SK-N-SH treated with all-trans-retinoic acid at 6 μM for 48 hours (cell line): ENCODE measurements around the gene SMARCA2.

Experiments used
- ATAC-seq: fragments of 200-7000 bp; cut with Tn5 transposase; 3 replicates; pipeline ENCODE4 v1.9.1; 2020; ENCODE audit warnings: mild to moderate bottlenecking, moderate library complexity
- ARNTL ChIP-seq: fragments of 450-650 bp; formaldehyde crosslinking; IDR thresholded peaks from 2 replicates; pipeline ENCODE4 v1.5.0; 2020; ENCODE audit warnings: low read depth, mild to moderate bottlenecking, moderate library complexity, borderline replicate concordance
- CSDC2 ChIP-seq: fragments of 250-450 bp; sonication (Bioruptor Pico); IDR thresholded peaks from 2 replicates; pipeline ENCODE4 v1.5.0; 2020; ENCODE audit warnings: mild to moderate bottlenecking, moderate library complexity
- GLIS3 ChIP-seq: fragments of 250-450 bp; sonication (Bioruptor Pico); IDR thresholded peaks from 2 replicates; pipeline ENCODE4 v1.5.0; 2020; ENCODE audit warnings: mild to moderate bottlenecking, moderate library complexity
- ISL1 ChIP-seq: fragments of 250-450 bp; sonication (Bioruptor Pico); IDR thresholded peaks from 2 replicates; pipeline ENCODE4 v2.1.2; 2022; ENCODE audit warnings: mild to moderate bottlenecking, moderate library complexity
- RARB ChIP-seq: fragments of 250-450 bp; sonication (Bioruptor Pico); IDR thresholded peaks from 2 replicates; pipeline ENCODE4 v1.8.0; 2021; ENCODE audit warnings: mild to moderate bottlenecking, moderate library complexity
- SNAI2 ChIP-seq: fragments of 250-450 bp; sonication (Bioruptor Pico); IDR thresholded peaks from 2 replicates; pipeline ENCODE4 v1.5.0; 2020; ENCODE audit warnings: mild to moderate bottlenecking, moderate library complexity
- TCF4 ChIP-seq: fragments of 250-450 bp; sonication (Bioruptor Pico); IDR thresholded peaks from 2 replicates; pipeline ENCODE4 v1.8.0; 2021; ENCODE audit warnings: mild to moderate bottlenecking, moderate library complexity, borderline replicate concordance
- TOX ChIP-seq: fragments of 250-450 bp; sonication (Bioruptor Pico); IDR thresholded peaks from 2 replicates; pipeline ENCODE4 v1.8.0; 2021; ENCODE audit warnings: mild to moderate bottlenecking, moderate library complexity, borderline replicate concordance
- ZC3H10 ChIP-seq: fragments of 250-450 bp; sonication (Bioruptor Pico); IDR thresholded peaks from 2 replicates; pipeline ENCODE4 v1.5.1; 2021; ENCODE audit warnings: mild to moderate bottlenecking, moderate library complexity
- ZFP3 ChIP-seq: fragments of 250-450 bp; sonication (Bioruptor Pico); IDR thresholded peaks from 2 replicates; pipeline ENCODE4 v1.5.0; 2020; ENCODE audit warnings: mild to moderate bottlenecking, moderate library complexity
- ZFP30 ChIP-seq: fragments of 450-650 bp; formaldehyde crosslinking; IDR thresholded peaks from 2 replicates; pipeline ENCODE4 v1.5.0; 2022; ENCODE audit warnings: mild to moderate bottlenecking, moderate library complexity
- ZNF565 ChIP-seq: fragments of 450-650 bp; formaldehyde crosslinking; conservative IDR thresholded peaks from 2 replicates; pipeline ENCODE4 v1.5.0; 2020; ENCODE audit warnings: low read depth, mild to moderate bottlenecking, moderate library complexity
- ZNF70 ChIP-seq: fragments of 450-650 bp; formaldehyde crosslinking; IDR thresholded peaks from 2 replicates; pipeline ENCODE4 v1.5.0; 2020; ENCODE audit warnings: mild to moderate bottlenecking, moderate library complexity
- ZNF8 ChIP-seq: fragments of 450-650 bp; formaldehyde crosslinking; IDR thresholded peaks from 2 replicates; pipeline ENCODE4 v1.5.0; 2020; ENCODE audit warnings: mild to moderate bottlenecking, moderate library complexity
- TF ChIP-seq, protein P1 (sequence below): fragments of 250-450 bp; sonication (Bioruptor Pico); IDR thresholded peaks from 2 replicates; pipeline ENCODE4 v1.8.0; 2021; ENCODE audit warnings: low read depth, mild to moderate bottlenecking, moderate library complexity, borderline replicate concordance
- TF ChIP-seq, protein P2 (sequence below): fragments of 250-450 bp; sonication (Bioruptor Pico); IDR thresholded peaks from 2 replicates; pipeline ENCODE4 v1.5.0; 2020; ENCODE audit warnings: mild to moderate bottlenecking, moderate library complexity
- TF ChIP-seq, protein P3 (sequence below): fragments of 250-450 bp; sonication (Bioruptor Pico); IDR thresholded peaks from 2 replicates; pipeline ENCODE4 v1.5.1; 2020; ENCODE audit warnings: low read depth, mild to moderate bottlenecking, moderate library complexity
- TF ChIP-seq, protein P4 (sequence below): fragments of 250-450 bp; sonication (Bioruptor Pico); IDR thresholded peaks from 2 replicates; pipeline ENCODE4 v1.8.0; 2020; ENCODE audit warnings: mild to moderate bottlenecking, moderate library complexity, borderline replicate concordance

Gene SMARCA2

DNA sequence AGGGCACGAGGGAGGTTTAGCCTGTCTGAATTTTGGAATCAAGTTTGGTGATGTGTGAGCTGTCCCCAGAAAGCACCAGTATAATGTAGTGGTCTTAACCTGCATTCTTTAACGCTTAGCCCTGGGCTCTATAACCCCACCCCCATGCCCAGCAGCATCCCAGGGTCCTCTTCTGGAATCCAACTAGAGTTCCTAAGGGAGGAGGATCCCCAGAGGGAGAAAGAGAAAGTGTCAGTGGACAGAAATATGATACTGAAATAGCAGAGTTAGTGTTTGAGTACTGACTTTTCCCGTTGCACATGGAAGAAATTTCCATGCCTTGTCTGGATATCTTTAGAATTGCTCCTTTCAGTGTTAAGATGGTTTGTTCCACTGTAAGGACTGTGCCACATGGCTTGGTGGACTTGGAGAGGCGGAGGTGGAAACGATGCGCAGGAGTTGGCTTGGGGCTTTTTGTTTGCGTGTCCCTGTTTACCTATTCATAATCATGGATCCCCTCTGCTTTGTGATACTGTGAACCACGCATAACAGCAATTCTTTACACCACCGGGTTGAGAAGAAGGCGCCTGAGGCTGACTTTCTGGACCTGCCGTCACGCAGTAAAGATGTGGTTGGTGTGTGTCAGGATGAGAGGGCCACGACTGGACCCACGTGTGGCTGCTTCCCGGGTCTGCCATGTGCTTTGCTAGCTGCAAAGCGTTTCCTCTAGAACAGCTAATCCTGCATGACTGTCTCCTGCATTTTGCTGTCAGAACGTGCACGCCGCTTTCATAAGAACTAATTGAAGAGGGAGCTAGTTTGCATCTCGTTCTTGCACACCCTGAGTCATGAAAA lies 142.3 kb downstream of the SMARCA2 start:
- ATAC-seq, result peak; percentile 69
- TF ChIP-seq ZNF70 (CRISPR knock-in tag), result peak; percentile 87
- no peak for TF ChIP-seq GLIS3 (CRISPR knock-in tag)
- TF ChIP-seq, all 23 proteins: peak for 1

DNA sequence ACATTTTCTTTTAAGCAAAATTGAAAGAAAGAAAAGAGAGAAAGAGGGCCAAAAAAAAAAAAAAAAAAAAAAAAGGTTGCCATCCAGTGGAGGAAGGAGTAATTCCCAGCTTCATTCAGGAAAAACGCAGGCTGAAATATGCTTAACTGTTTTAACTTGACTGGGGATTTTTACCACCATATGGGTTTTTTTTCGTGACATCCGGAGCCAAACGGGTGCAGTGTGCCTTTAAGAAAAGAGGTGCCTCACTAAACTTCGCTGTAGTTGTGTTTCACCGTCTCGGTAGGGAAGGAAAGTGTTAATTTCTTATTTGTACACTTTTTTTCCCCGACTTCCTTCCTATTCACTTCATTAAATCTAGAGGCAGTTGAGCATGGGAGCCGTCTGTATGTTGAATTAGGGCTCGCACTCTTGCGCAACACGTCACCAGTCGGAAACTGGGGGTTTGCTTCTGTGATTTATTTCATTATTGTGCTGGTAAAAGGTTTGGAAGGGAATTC lies 143.0 kb downstream of the SMARCA2 start:
- TF ChIP-seq, protein P1, sequence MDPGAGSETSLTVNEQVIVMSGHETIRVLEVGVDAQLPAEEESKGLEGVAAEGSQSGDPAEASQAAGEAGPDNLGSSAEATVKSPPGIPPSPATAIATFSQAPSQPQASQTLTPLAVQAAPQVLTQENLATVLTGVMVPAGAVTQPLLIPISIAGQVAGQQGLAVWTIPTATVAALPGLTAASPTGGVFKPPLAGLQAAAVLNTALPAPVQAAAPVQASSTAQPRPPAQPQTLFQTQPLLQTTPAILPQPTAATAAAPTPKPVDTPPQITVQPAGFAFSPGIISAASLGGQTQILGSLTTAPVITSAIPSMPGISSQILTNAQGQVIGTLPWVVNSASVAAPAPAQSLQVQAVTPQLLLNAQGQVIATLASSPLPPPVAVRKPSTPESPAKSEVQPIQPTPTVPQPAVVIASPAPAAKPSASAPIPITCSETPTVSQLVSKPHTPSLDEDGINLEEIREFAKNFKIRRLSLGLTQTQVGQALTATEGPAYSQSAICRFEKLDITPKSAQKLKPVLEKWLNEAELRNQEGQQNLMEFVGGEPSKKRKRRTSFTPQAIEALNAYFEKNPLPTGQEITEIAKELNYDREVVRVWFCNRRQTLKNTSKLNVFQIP (CRISPR knock-in tag), result no peak
- no peak for TF ChIP-seq ISL1 (CRISPR knock-in tag)
- no peak for TF ChIP-seq CSDC2 (CRISPR knock-in tag)
- TF ChIP-seq RARB, result no peak
- TF ChIP-seq ZNF565 (CRISPR knock-in tag), result no peak
- TF ChIP-seq ARNTL (CRISPR knock-in tag), result no peak
- no peak for TF ChIP-seq SNAI2 (CRISPR knock-in tag)
- no peak for TF ChIP-seq TCF4 (CRISPR knock-in tag)
- TF ChIP-seq GLIS3 (CRISPR knock-in tag), result no peak
- TF ChIP-seq, all 23 proteins: peak for 0
- ATAC-seq, result peak; percentile 81

DNA sequence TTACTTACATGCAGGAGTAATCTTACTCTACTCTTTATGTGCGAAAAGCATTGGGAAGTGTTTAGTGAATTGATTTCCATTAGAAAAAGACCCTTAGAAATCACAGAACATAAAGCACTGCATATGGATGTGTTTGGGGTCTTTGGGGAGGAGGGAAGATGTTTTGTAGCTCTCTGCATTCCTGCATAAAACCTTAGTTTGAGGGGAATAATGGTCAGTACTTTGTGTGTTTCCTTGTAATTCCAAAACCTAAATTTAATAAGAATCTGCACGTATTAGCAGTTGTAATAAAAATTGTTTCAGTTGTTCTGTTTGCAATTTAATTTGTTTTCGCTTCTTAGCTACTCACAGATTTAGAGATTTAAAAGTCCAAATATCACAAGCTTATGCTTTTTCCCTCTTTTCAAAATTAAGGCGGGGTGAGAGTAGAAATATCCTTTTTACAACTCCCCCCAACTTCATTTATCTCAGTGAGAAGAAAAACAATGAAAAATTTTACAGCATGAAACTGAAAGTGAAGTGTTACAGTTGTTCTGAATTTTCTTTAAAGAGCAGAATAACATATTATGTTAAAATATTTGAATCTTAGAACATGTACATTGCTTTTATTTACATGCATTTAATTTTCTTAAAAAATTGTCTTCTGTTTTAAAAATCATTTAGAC lies 143.8 kb downstream of the SMARCA2 start:
- no peak; the same call in 2 of the 3 replicates for ATAC-seq
- TF ChIP-seq SNAI2 (CRISPR knock-in tag) (no peak), ZFP30 (CRISPR knock-in tag) (no peak), GLIS3 (CRISPR knock-in tag) (no peak), ZNF70 (CRISPR knock-in tag) (no peak), ZNF8 (CRISPR knock-in tag) (no peak), ARNTL (CRISPR knock-in tag) (no peak), RARB (no peak), ZFP3 (CRISPR knock-in tag) (no peak), ISL1 (CRISPR knock-in tag) (no peak), ZC3H10 (no peak), TOX (no peak), CSDC2 (CRISPR knock-in tag) (no peak)
- TF ChIP-seq, protein P2, sequence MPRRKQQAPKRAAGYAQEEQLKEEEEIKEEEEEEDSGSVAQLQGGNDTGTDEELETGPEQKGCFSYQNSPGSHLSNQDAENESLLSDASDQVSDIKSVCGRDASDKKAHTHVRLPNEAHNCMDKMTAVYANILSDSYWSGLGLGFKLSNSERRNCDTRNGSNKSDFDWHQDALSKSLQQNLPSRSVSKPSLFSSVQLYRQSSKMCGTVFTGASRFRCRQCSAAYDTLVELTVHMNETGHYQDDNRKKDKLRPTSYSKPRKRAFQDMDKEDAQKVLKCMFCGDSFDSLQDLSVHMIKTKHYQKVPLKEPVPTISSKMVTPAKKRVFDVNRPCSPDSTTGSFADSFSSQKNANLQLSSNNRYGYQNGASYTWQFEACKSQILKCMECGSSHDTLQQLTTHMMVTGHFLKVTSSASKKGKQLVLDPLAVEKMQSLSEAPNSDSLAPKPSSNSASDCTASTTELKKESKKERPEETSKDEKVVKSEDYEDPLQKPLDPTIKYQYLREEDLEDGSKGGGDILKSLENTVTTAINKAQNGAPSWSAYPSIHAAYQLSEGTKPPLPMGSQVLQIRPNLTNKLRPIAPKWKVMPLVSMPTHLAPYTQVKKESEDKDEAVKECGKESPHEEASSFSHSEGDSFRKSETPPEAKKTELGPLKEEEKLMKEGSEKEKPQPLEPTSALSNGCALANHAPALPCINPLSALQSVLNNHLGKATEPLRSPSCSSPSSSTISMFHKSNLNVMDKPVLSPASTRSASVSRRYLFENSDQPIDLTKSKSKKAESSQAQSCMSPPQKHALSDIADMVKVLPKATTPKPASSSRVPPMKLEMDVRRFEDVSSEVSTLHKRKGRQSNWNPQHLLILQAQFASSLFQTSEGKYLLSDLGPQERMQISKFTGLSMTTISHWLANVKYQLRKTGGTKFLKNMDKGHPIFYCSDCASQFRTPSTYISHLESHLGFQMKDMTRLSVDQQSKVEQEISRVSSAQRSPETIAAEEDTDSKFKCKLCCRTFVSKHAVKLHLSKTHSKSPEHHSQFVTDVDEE (CRISPR knock-in tag), result no peak
- TF ChIP-seq, protein P3, sequence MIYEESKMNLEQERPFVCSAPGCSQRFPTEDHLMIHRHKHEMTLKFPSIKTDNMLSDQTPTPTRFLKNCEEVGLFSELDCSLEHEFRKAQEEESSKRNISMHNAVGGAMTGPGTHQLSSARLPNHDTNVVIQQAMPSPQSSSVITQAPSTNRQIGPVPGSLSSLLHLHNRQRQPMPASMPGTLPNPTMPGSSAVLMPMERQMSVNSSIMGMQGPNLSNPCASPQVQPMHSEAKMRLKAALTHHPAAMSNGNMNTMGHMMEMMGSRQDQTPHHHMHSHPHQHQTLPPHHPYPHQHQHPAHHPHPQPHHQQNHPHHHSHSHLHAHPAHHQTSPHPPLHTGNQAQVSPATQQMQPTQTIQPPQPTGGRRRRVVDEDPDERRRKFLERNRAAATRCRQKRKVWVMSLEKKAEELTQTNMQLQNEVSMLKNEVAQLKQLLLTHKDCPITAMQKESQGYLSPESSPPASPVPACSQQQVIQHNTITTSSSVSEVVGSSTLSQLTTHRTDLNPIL (CRISPR knock-in tag), result no peak
- TF ChIP-seq, protein P1 (CRISPR knock-in tag), result no peak
- TF ChIP-seq, protein P4, sequence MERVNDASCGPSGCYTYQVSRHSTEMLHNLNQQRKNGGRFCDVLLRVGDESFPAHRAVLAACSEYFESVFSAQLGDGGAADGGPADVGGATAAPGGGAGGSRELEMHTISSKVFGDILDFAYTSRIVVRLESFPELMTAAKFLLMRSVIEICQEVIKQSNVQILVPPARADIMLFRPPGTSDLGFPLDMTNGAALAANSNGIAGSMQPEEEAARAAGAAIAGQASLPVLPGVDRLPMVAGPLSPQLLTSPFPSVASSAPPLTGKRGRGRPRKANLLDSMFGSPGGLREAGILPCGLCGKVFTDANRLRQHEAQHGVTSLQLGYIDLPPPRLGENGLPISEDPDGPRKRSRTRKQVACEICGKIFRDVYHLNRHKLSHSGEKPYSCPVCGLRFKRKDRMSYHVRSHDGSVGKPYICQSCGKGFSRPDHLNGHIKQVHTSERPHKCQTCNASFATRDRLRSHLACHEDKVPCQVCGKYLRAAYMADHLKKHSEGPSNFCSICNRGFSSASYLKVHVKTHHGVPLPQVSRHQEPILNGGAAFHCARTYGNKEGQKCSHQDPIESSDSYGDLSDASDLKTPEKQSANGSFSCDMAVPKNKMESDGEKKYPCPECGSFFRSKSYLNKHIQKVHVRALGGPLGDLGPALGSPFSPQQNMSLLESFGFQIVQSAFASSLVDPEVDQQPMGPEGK (CRISPR knock-in tag), result no peak
